ENCODE data around the gene KCNT2.

DNA sequence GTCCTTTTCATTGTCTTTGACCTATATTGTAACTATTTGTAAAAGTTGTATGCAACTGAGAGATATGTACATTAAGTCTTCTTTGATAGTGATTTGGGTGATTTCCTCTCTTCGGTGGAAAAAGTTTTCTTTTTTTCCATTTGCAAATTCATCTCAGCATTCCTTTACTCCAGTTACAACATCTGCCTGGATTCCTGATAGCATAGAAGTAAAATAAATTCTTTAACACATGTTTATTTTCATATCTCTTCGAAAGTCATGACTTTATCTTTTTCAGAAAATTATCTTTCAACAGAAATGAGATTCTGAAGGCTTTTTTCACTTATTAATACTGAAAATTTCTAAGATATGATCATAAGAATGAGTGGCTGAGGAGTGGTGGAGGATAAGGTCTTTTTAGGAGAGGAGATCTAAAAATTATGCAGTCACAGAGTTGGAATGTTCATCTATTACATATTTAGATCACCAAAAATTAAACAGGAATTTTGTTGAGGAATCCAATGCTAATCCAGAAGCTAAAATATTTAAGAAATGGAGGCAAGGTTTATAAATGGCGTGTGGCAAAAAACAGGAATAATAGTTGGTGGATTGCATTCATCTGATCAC is 400.5 kb downstream of the KCNT2 start:
- TF ChIP-seq, protein P1, sequence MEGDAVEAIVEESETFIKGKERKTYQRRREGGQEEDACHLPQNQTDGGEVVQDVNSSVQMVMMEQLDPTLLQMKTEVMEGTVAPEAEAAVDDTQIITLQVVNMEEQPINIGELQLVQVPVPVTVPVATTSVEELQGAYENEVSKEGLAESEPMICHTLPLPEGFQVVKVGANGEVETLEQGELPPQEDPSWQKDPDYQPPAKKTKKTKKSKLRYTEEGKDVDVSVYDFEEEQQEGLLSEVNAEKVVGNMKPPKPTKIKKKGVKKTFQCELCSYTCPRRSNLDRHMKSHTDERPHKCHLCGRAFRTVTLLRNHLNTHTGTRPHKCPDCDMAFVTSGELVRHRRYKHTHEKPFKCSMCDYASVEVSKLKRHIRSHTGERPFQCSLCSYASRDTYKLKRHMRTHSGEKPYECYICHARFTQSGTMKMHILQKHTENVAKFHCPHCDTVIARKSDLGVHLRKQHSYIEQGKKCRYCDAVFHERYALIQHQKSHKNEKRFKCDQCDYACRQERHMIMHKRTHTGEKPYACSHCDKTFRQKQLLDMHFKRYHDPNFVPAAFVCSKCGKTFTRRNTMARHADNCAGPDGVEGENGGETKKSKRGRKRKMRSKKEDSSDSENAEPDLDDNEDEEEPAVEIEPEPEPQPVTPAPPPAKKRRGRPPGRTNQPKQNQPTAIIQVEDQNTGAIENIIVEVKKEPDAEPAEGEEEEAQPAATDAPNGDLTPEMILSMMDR (IDR thresholded peaks at IDR 0.05; ENCODE audit: low read length): no peak
- no peak for TF ChIP-seq EZH2phosphoT487 (IDR thresholded peaks at IDR 0.05; ENCODE audit: low read length)
